Stromal cell of bone marrow (primary cell): ENCODE measurements around the gene CRHR2.

Experiments used
- DNase-seq: peaks from one replicate; pipeline ENCODE4 v3.0.0-alpha.2; 2012; ENCODE audit warnings: low read depth

The CRHR2 gene

GRCh38 chr7:30679664-30680063, 2.6 kb downstream of the CRHR2 start:
- no peak for DNase-seq

GRCh38 chr7:30678805-30679204, 3.5 kb downstream of the CRHR2 start:
- DNase-seq: no peak

- DNase-seq: no peak
Observed at GRCh38 chr7:30674876-30675275, 7.4 kb downstream of the CRHR2 start.

- no peak for DNase-seq
Observed at GRCh38 chr7:30674420-30674819, 7.8 kb downstream of the CRHR2 start.

- peak; percentile 51 for DNase-seq
Observed at GRCh38 chr7:30671793-30672465, 10.3 kb downstream of the CRHR2 start.

GRCh38 chr7:30668102-30668501, 14.2 kb downstream of the CRHR2 start:
- no peak for DNase-seq

GRCh38 chr7:30667172-30667571, 15.1 kb downstream of the CRHR2 start:
- no peak for DNase-seq

GRCh38 chr7:30665449-30665848, 16.8 kb downstream of the CRHR2 start:
- DNase-seq: no peak

- DNase-seq: no peak
Observed at GRCh38 chr7:30665043-30665442, 17.2 kb downstream of the CRHR2 start.

- no peak for DNase-seq
Observed at GRCh38 chr7:30664184-30664885, 17.9 kb downstream of the CRHR2 start.

GRCh38 chr7:30663414-30663813, 18.8 kb downstream of the CRHR2 start:
- no peak for DNase-seq

GRCh38 chr7:30662431-30662939, 19.8 kb downstream of the CRHR2 start:
- no peak for DNase-seq

- no peak for DNase-seq
Observed at GRCh38 chr7:30661926-30662325, 20.3 kb downstream of the CRHR2 start.

GRCh38 chr7:30660331-30661255, 21.7 kb downstream of the CRHR2 start:
- DNase-seq: no peak

GRCh38 chr7:30659312-30659711, 22.9 kb downstream of the CRHR2 start:
- no peak for DNase-seq

- DNase-seq: no peak
Observed at GRCh38 chr7:30658479-30659074, 23.7 kb downstream of the CRHR2 start.

GRCh38 chr7:30657131-30657530, 25.1 kb downstream of the CRHR2 start:
- no peak for DNase-seq

GRCh38 chr7:30656006-30656957, 26.0 kb downstream of the CRHR2 start:
- no peak for DNase-seq

- no peak for DNase-seq
Observed at GRCh38 chr7:30655096-30655970, 26.9 kb downstream of the CRHR2 start.
